SU-DHL-6 (cell line): ENCODE measurements around the gene CTTN.

Source experiments
- H2AFZ ChIP-seq: fragments of 200-600 bp; sonication (generic); 2 replicates; pipeline ENCODE4 v1.6.1; 2014; ENCODE audit warnings: low read depth, mild to moderate bottlenecking, moderate library complexity, mixed read lengths, antibody characterized with exemption, low read length; ENCODE audit not compliant: severe bottlenecking
- H3F3A ChIP-seq: fragments of 200-600 bp; shearing (Covaris generic); 2 replicates; pipeline ENCODE4 v1.6.0; 2016; ENCODE audit warnings: antibody characterized with exemption, mild to moderate bottlenecking; ENCODE audit not compliant: insufficient read depth
- H3K27ac ChIP-seq: fragments of 200-600 bp; sonication (generic); 2 replicates; pipeline ENCODE4 v1.5.1; 2016; ENCODE audit warnings: low read depth, mild to moderate bottlenecking, low read length, moderate library complexity, mixed read lengths
- H3K27me3 ChIP-seq: fragments of 200-600 bp; sonication (generic), shearing (Covaris generic); 2 replicates; pipeline ENCODE4 v1.6.0; 2014; ENCODE audit warnings: mild to moderate bottlenecking, low read length
- H3K36me3 ChIP-seq: fragments of 200-600 bp; sonication (generic); 2 replicates; pipeline ENCODE4 v1.6.1; 2014; ENCODE audit warnings: mild to moderate bottlenecking, low read length, mixed read lengths
- H3K4me2 ChIP-seq: fragments of 300-600, 200-600 bp; shearing (Covaris generic), sonication (generic); 2 replicates; pipeline ENCODE4 v1.6.0; 2014; ENCODE audit warnings: low read length, low read depth, mild to moderate bottlenecking; ENCODE audit not compliant: poor library complexity, severe bottlenecking
- H3K4me3 ChIP-seq: fragments of 200-600 bp; sonication (generic); 2 replicates; pipeline ENCODE4 v1.5.1; 2014; ENCODE audit warnings: antibody characterized with exemption, low read length, mild to moderate bottlenecking, mixed read lengths; ENCODE audit not compliant: insufficient read depth, poor library complexity, severe bottlenecking
- H3K79me2 ChIP-seq: fragments of 200-600 bp; sonication (generic); 2 replicates; pipeline ENCODE4 v1.6.1; 2014; ENCODE audit warnings: mild to moderate bottlenecking, low read length, moderate library complexity; ENCODE audit not compliant: insufficient read depth
- H3K9ac ChIP-seq: fragments of 200-600 bp; sonication (generic); 2 replicates; pipeline ENCODE4 v1.7.0; 2014; ENCODE audit warnings: mild to moderate bottlenecking, low read length
- H3K9me2 ChIP-seq: fragments of 200-600 bp; sonication (generic); replicated peaks from 2 replicates; pipeline ENCODE4 v1.6.1; 2014; ENCODE audit warnings: low read length; ENCODE audit not compliant: insufficient read depth
- H3K9me3 ChIP-seq: fragments of 200-600 bp; sonication (generic); 2 replicates; pipeline ENCODE4 v1.6.1; 2014; ENCODE audit warnings: low read length, mixed read lengths; ENCODE audit not compliant: insufficient read depth
- H4K20me1 ChIP-seq: fragments of 200-600 bp; sonication (generic); 2 replicates; pipeline ENCODE4 v1.6.1; 2014; ENCODE audit warnings: low read depth, mild to moderate bottlenecking, antibody characterized with exemption, low read length, moderate library complexity, mixed read lengths
- CTCF ChIP-seq: fragments of 200-600 bp; sonication (generic); IDR thresholded peaks from one replicate; pipeline ENCODE4 v1.5.1; 2017; ENCODE audit warnings: antibody characterized with exemption, mild to moderate bottlenecking, low read length, moderate library complexity; ENCODE audit not compliant: insufficient read depth, poor library complexity, severe bottlenecking
- EZH2phosphoT487 ChIP-seq: fragments of 200-600 bp; sonication (generic), shearing (Covaris generic); conservative IDR thresholded peaks from 2 replicates; pipeline ENCODE4 v1.6.1; 2018; ENCODE audit warnings: mild to moderate bottlenecking, antibody characterized with exemption, low read length, moderate library complexity, mixed read lengths

The CTTN gene

DNA sequence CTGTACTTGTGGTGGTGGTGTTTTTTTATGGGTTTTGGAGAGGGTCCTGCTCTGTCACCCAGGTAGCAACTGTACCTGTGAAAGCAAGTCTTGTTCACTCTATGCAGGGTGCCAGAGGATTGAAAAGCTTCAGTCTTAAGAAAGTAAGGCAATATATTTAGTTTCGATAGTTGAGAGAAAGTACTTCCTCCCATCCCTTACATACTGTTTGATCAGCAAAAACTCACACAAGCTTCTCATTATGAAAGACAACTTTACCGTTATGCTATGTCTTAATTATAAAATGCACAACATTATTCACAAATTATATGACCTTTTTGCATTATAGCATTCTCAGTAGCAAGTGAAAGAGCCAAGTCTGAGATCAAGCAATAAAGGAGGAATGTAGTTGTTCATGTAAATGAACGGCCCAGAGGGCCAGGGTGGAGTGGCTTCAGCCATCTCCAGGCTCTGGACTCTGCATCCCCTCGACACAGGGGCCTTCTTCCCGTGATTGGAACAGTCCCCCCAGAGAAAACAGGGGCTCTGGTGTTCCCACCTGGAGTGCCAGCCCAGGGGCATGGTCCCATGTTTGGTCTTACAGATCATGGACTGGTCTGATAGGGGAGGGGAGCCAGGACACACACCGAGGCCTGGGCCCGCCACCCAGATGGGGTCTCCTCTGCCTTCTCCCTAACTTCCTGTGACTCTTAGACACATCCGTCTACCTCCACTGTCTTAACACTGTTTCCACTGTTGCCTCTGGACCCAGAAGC lies 38.7 kb upstream of the CTTN start:
- no peaks in the 10 kb centered on the region for H3K79me2 ChIP-seq
- no peak overlapping the region for H3K4me2 ChIP-seq
- no peak overlapping the region for H3K4me3 ChIP-seq
- peaks cover 12% of the 10 kb centered on the region for H3K36me3 ChIP-seq
- no peak overlapping the region for H3K9ac ChIP-seq
- H3K27me3 ChIP-seq: no peaks in the 10 kb centered on the region
- no peak overlapping the region for H3K27ac ChIP-seq
- no peak for TF ChIP-seq CTCF
- TF ChIP-seq EZH2phosphoT487: no peak
- no peaks in the 10 kb centered on the region for H3K9me2 ChIP-seq
- H4K20me1 ChIP-seq: no peaks in the 10 kb centered on the region
- H3K9me3 ChIP-seq: no peaks in the 10 kb centered on the region
- no peak overlapping the region for H2AFZ ChIP-seq
- no peaks in the 10 kb centered on the region for H3F3A ChIP-seq

DNA sequence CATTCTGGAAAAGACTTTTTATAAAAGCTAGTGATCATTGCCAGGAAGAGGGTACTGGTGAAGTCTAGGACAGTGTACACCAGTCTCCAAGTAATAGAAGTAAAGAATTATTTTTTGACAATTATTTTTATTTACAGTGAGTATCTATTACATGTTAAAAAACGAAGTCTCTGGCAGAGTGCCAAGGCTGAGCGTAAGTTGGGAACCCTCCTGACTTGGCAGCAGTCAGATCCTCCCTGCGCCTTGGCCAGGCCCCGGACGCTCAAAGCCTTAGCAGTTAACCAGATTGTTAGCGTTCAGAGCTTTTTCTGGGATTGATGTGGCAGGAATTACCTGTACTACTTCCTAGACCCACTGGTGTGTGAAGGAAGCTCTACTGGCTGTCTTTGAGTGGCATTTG lies 38.1 kb upstream of the CTTN start:
- Histone ChIP-seq H2AFZ (no peak overlapping the region), H3K79me2 (no peaks in the 10 kb centered on the region), H3K27me3 (no peaks in the 10 kb centered on the region), H3K4me2 (no peak overlapping the region), H3K9me2 (no peaks in the 10 kb centered on the region), H3K9ac (no peak overlapping the region), H3K36me3 (peaks cover 12% of the 10 kb centered on the region), H3K4me3 (no peak overlapping the region), H3K27ac (no peak overlapping the region), H3F3A (no peaks in the 10 kb centered on the region), H4K20me1 (no peaks in the 10 kb centered on the region), H3K9me3 (no peaks in the 10 kb centered on the region)
- TF ChIP-seq EZH2phosphoT487 (no peak), CTCF (no peak)

DNA sequence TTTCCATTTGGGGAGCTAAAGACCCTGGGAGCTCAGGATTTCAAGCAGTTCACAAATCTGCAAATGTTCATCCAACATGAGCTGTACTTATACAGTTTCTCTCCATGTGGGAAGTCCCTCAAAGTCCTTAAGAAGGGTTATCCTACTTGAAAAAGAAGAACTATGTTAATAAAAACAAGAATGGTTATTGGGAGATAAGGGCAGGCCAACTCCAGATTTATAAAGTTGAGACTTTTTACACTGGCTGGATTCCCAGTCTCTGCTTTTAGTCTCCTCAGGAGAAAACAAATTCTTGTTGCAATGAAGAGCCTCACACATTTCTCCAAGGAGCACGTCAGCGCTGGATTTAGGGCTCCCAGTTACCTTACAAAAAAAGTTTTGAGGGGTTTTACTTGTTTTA lies 34.2 kb upstream of the CTTN start:
- TF ChIP-seq CTCF (no peak), EZH2phosphoT487 (no peak)
- no peaks in the 10 kb centered on the region for H3K9me2 ChIP-seq
- no peak overlapping the region for H3K4me3 ChIP-seq
- no peaks in the 10 kb centered on the region for H3K27me3 ChIP-seq
- no peak overlapping the region for H3K27ac ChIP-seq
- H4K20me1 ChIP-seq: no peaks in the 10 kb centered on the region
- no peak overlapping the region for H3K4me2 ChIP-seq
- no peak overlapping the region for H2AFZ ChIP-seq
- H3K9ac ChIP-seq: no peak overlapping the region
- H3F3A ChIP-seq: no peaks in the 10 kb centered on the region
- peaks cover 20% of the 10 kb centered on the region for H3K36me3 ChIP-seq
- H3K79me2 ChIP-seq: no peaks in the 10 kb centered on the region
- H3K9me3 ChIP-seq: no peaks in the 10 kb centered on the region
